GM13977 (cell line): ENCODE measurements around the gene LUC7L.

Experiments used
- DNase-seq: peaks from one replicate; pipeline ENCODE4 v3.0.0; 2012; ENCODE audit warnings: low spot score
- in situ Hi-C: fragments of 300-500 bp; cut with MboI; formaldehyde crosslinking; loops from one replicate; pipeline ENCODE4 v1.12.0; 2022; ENCODE audit warnings: low sequenced_read_pairs, low pct_unique_long_range_greater_than_20kb, mixed read lengths, inconsistent platforms; ENCODE audit not compliant: unreplicated experiment
- TF ChIP-seq, protein P1 (sequence below): IDR thresholded peaks from 2 replicates; pipeline ENCODE4 v1.5.1; 2012; ENCODE audit warnings: mild to moderate bottlenecking, control low read depth; ENCODE audit not compliant: insufficient read depth; ENCODE audit errors: extremely low read depth, missing control alignments

Gene LUC7L

DNA sequence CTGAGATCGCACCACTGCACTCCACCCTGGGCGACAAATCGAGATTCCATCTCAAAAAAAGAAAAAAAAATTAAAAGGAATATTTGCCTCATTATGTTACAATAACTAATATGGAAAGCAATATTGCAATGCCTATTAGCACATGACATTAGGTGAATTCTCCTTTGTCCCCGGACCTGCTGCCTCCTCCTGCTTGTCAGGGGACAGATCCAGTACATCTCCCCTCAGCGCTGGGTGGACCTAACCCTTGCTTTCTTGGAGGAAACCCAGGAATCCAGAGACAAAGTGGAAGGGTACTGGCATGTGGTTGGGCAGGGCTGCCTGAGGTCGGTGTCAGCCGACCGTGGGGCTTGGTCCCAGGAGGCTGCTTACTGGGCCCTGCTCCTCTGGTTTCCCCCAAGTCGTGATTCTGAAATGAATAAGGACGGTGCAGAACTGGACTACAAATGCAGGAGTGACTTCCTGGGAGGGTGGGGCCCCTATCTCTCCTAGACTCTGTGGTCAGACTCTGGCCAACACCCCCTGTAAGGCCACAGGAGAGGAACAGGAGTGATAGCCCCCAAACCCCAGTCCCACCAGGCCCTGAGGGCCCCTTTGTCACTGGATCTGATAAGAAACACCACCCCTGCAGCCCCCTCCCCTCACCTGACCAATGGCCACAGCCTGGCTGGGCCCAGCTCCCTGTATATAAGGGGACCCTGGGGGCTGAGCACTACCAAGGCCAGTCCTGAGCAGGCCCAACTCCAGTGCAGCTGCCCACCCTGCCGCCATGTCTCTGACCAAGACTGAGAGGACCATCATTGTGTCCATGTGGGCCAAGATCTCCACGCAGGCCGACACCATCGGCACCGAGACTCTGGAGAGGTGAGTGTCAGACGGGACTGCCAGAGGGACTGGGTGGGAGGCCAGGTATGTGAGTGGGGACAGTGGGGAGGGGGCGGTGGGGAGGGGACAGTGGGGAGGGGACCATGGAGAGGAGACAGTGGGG lies 76.8 kb downstream of the LUC7L start, which contains the start of gene HBZ:
TSS of gene HBZ (plus strand) at position 504 of the 988 bp plus-strand sequence. CDS start at position 770, 266 bp downstream.
- in situ Hi-C loops: no loop called here
- TF ChIP-seq, protein P1, sequence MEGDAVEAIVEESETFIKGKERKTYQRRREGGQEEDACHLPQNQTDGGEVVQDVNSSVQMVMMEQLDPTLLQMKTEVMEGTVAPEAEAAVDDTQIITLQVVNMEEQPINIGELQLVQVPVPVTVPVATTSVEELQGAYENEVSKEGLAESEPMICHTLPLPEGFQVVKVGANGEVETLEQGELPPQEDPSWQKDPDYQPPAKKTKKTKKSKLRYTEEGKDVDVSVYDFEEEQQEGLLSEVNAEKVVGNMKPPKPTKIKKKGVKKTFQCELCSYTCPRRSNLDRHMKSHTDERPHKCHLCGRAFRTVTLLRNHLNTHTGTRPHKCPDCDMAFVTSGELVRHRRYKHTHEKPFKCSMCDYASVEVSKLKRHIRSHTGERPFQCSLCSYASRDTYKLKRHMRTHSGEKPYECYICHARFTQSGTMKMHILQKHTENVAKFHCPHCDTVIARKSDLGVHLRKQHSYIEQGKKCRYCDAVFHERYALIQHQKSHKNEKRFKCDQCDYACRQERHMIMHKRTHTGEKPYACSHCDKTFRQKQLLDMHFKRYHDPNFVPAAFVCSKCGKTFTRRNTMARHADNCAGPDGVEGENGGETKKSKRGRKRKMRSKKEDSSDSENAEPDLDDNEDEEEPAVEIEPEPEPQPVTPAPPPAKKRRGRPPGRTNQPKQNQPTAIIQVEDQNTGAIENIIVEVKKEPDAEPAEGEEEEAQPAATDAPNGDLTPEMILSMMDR: no peak
- DNase-seq: no peak

DNA sequence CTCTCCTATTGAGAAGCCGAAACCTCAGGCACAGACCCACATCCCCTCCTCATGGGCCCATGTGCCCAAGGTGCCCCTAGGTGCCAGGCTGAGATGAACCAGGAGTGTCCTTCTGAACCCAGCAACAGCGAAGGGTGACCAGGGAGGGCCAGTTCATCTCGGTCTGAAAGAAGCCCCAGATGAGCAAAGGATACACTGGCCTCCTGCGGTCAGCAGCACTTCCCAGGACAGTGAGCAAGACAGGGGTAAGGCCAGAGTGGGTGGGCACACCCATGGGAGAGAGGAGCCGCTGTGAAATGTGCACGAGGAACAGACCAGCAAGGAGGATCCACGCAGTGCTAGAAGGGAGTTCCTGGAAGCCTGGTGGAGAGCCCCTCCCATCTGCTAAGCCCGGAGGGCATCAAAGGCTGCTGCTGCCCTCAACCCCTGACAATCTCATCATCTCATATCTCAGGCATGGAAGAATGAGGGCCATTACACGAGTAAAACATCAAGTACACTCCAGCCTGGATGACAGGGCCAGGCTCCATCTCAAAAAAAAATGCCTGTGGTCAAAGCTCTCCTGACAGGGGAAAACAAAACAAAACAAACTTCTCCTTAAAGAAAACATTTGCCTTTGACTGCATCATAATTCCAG lies 80.1 kb downstream of the LUC7L start:
- no peak for DNase-seq
- TF ChIP-seq, protein P1: no peak
- in situ Hi-C loops: no loop called here

DNA sequence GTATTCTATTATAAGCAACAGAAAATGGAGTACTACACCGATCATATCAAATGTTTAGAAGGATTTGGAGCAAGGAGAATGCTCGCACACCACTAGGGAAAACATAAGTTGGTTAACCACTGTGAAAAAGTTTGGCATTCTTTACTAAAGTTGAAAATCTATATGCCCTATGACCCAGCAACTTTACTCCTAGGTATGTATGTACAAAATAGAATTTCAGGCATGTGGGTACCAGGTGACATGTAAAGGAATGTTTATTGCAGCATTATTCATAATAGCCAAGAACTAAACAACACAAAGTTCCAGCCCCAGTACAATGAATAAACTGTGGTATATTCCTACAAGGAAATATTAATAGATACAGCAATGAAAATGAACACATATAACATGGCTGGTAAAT lies 82.6 kb downstream of the LUC7L start:
- TF ChIP-seq, protein P1: no peak
- in situ Hi-C loops: no loop called here
- no peak for DNase-seq

DNA sequence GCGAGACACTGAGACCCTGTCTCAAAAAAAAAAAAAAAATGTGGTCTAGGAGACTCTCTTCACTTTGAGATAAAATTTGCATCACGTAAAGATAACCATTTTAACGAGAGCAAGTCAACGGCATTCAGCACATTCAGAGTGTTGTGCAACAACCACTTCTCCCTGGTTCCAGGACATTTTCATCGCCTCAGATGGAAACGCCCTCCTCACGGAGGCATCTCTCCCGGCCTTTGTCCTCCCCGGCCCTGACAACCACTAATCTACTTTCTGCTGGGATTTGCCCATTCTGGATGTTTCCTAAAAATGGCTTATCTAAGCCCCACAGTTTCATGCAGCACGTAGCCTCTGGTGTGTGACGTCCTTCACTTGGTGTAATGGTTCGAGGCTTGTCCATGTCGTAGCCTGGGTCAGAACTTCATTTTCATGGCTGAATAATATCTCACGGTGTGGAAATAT lies 84.4 kb downstream of the LUC7L start:
- no peak for DNase-seq
- TF ChIP-seq, protein P1: no peak
- in situ Hi-C loops: no loop called here

DNA sequence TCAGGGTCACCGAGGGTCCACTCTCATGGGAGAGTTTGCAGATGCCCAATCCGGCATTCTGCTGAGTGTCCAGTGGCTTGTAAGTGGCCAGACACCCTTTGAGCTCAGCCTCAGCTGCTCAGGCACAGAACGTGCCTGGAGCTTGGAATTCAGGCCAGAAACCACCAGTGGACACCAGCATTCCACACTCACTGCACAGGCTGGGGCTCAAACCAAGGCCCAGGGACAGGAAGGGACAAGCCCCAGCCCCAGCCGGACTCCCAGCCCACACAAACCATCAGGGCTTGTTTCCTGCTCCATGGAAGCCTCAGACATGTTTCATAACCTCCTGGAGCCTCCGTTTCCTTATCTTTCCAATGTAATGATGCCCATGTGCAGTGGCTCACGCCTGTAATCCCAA lies 85.8 kb downstream of the LUC7L start:
- TF ChIP-seq, protein P1: no peak
- no peak for DNase-seq
- in situ Hi-C loops: no loop called here

DNA sequence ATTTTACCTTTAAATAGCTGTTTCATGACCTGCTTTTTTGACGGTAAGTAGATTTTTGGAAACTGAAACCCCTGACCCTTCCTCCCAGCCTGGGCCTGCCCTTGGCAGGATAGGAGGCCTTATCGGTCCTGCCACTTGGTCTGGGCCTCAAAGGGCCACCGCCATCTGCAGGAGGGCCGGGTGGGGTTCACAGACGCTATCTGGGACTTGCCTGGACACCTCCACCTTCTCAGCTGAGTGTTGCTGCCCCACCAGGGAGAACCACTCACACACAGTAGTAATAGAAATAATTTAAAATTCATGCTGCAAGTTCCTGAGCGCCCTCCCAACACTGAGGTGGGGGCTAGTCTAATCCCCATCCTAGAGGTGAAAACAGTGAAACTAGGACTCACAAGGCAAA lies 86.2 kb downstream of the LUC7L start:
- TF ChIP-seq, protein P1: no peak
- DNase-seq: no peak
- in situ Hi-C loops: no loop called here
